Measurements from ENCODE around the gene CORT.

DNA sequence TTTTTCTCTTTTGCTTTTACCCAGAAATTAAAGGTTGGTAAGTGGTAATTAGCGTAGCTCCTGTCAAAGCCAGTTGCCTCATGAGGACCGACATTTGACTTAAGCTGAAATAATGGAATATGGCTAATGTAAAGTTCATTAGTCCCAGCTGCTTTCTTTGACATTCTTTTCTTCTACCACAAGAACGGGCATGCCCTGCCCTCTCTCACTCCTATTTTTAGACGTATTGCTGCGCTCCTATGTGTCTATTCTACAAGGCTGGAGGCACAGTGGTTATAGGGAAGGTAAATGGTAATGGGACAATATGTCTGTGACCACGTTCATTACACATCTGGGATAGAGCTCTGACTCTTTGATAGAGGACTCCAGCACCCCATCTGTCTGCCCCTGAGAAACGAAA lies 6.8 kb downstream of the CORT start:
- TF ChIP-seq, protein P1, sequence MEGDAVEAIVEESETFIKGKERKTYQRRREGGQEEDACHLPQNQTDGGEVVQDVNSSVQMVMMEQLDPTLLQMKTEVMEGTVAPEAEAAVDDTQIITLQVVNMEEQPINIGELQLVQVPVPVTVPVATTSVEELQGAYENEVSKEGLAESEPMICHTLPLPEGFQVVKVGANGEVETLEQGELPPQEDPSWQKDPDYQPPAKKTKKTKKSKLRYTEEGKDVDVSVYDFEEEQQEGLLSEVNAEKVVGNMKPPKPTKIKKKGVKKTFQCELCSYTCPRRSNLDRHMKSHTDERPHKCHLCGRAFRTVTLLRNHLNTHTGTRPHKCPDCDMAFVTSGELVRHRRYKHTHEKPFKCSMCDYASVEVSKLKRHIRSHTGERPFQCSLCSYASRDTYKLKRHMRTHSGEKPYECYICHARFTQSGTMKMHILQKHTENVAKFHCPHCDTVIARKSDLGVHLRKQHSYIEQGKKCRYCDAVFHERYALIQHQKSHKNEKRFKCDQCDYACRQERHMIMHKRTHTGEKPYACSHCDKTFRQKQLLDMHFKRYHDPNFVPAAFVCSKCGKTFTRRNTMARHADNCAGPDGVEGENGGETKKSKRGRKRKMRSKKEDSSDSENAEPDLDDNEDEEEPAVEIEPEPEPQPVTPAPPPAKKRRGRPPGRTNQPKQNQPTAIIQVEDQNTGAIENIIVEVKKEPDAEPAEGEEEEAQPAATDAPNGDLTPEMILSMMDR (IDR thresholded peaks at IDR 0.05): no peak
- no peak for TF ChIP-seq EZH2 (IDR thresholded peaks at IDR 0.05; ENCODE audit: borderline replicate concordance, insufficient read depth, low read depth, low read length, poor library complexity, severe bottlenecking)

Measured in B cell (primary cell).